ENCODE results near the gene SMKR1. TPM values are rescaled to one million over a fixed set of nuclear protein-coding genes. Genes with fewer than 3 reads are reported as not detected.

The SMKR1 gene
- total RNA-seq, 1 experiment from 2014 or later = 0.87 TPM

DNA sequence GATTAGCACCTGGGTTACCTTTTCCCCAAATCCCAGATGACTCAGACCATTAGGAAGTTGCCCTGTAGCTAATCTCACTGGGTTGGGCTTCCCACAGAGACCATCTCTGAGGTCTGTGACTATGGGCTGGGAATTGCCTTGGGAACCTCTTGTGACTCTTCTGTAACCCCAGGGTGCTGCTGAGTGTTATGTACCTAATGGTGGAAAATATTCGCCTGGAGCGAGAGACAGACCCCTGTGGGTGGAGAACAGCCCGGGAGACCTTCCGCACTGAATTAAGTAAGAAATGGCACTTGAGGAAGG, 48.1 kb upstream of the SMKR1 start:
- Histone ChIP-seq H3K4ac (ENCODE audit: low read depth, low read length) (no peak overlapping the region), H3K27me3 (ENCODE audit: insufficient read depth, low read length) (no peaks in the 10 kb centered on the region), H3K4me1 (ENCODE audit: insufficient read depth, low read length) (no peaks in the 10 kb centered on the region), H3K18ac (ENCODE audit: insufficient read length, low read depth, low read length) (no peak overlapping the region), H3T11ph (ENCODE audit: low read length) (no peak overlapping the region), H4K5ac (ENCODE audit: insufficient read length, low read depth, low read length) (no peak overlapping the region), H3K23me2 (ENCODE audit: insufficient read length, low read depth, low read length, poor library complexity, severe bottlenecking) (peaks cover 3% of the 10 kb centered on the region), H4K20me1 (ENCODE audit: control insufficient read depth, insufficient read depth, insufficient read length) (no peaks in the 10 kb centered on the region), H3K79me2 (ENCODE audit: insufficient read depth, low read length) (no peaks in the 10 kb centered on the region), H2AK5ac (ENCODE audit: insufficient read length, low read length) (no peak overlapping the region), H2BK15ac (ENCODE audit: low read depth, low read length) (no peak overlapping the region), H3K79me1 (ENCODE audit: insufficient read depth, low read depth, low read length, poor library complexity, severe bottlenecking) (no peaks in the 10 kb centered on the region), H3K27ac (ENCODE audit: insufficient read length, low read depth, low read length) (no peak overlapping the region), H3K14ac (ENCODE audit: insufficient read depth, low read length) (no peak overlapping the region), H2BK12ac (ENCODE audit: insufficient read length, low read depth, low read length) (no peak overlapping the region), H2AFZ (ENCODE audit: low read length) (no peak overlapping the region), H2BK120ac (ENCODE audit: low read depth, low read length, poor library complexity, severe bottlenecking) (no peak overlapping the region), H3K56ac (ENCODE audit: insufficient read length, low read depth, low read length) (no peak overlapping the region), H3K9me3 (ENCODE audit: control insufficient read depth, low read depth, low read length) (no peaks in the 10 kb centered on the region), H3K23ac (ENCODE audit: insufficient read length, low read depth, low read length) (no peak overlapping the region), H3K4me2 (ENCODE audit: insufficient read depth, insufficient read length, low read length) (no peak overlapping the region), H2BK20ac (ENCODE audit: low read depth, low read length, poor library complexity, severe bottlenecking) (no peak overlapping the region), H2BK5ac (ENCODE audit: insufficient read length, low read length) (no peak overlapping the region), H4K8ac (replicated peaks; ENCODE audit: insufficient read length, low read depth, low read length) (no peak overlapping the region), H4K91ac (ENCODE audit: insufficient read length, low read depth, low read length) (no peak overlapping the region), H3K9ac (ENCODE audit: extremely low read depth, insufficient read length, low read length) (no peak overlapping the region)
- Mint-ChIP-seq H3K36me3 (ENCODE audit: insufficient read depth in 1 of 3, low read depth in 3 of 3) (peaks cover 12 to 47% (median 44%) of the 10 kb centered on the region in 3 experiments), H3K4me1 (no peaks in the 10 kb centered on the region), H3K9me3 (peaks cover under 1% of the 10 kb centered on the region in 2 experiments; a peak in 1 of 5 replicates), H3K4me3 (no peak overlapping the region), H3K27ac (peak overlapping the region in 1 of 3 experiments; percentile 29; a peak in 1 of 7 replicates), H3K27me3 (ENCODE audit: low read depth) (no peaks in the 10 kb centered on the region)
- no peak for TF ChIP-seq CTCF (conservative IDR thresholded peaks at IDR 0.05)
- peak; percentile 28 for DNase-seq
- WGBS (ENCODE audit: extremely low coverage, insufficient read length, low lambda C conversion rate) = no CpG with 5 or more reads among the region's 4 CpGs
